Esophagus muscularis mucosa (tissue), 3 donors: ENCODE results near the gene USP22.

Experiments used
- POLR2A ChIP-seq: fragments of 450-650 bp; IDR thresholded peaks from one replicate; pipeline ENCODE4 v1.6.1; 2017; ENCODE audit warnings: antibody characterized with exemption, moderate library complexity, mild to moderate bottlenecking, low read depth
- POLR2AphosphoS5 ChIP-seq, 2 donors: sonication (generic); formaldehyde crosslinking; IDR thresholded peaks; one replicate each; pipeline ENCODE4 v1.6.1; 2017; ENCODE audit warnings: antibody characterized with exemption in 2 of 2
- TF ChIP-seq, protein P1 (sequence below), 3 experiments: fragments of 200-600 bp in 2 of 3; fragments of 450-650 bp in 1 of 3; sonication (generic) in 2 of 3; IDR thresholded peaks; one replicate each; pipeline ENCODE4 v1.5.1; 2017 to 2019; ENCODE audit warnings: antibody characterized with exemption in 3 of 3, mild to moderate bottlenecking in 2 of 3, moderate library complexity in 1 of 3

DNA sequence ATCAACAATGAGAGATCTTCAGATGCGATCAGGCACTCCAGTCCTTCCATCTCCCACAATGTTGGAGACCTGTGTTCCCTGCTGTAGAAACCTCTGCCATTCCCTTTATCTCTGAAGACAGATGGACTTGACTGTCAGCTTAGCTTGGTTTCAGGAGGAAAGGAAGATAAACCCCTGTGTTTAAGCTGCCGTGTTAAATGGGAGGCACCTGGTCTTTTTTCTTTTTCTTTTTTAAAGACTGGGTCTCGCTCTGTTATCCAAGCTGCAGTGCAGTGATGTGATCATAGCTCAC lies 63.1 kb downstream of the USP22 start:
- TF ChIP-seq, protein P1, sequence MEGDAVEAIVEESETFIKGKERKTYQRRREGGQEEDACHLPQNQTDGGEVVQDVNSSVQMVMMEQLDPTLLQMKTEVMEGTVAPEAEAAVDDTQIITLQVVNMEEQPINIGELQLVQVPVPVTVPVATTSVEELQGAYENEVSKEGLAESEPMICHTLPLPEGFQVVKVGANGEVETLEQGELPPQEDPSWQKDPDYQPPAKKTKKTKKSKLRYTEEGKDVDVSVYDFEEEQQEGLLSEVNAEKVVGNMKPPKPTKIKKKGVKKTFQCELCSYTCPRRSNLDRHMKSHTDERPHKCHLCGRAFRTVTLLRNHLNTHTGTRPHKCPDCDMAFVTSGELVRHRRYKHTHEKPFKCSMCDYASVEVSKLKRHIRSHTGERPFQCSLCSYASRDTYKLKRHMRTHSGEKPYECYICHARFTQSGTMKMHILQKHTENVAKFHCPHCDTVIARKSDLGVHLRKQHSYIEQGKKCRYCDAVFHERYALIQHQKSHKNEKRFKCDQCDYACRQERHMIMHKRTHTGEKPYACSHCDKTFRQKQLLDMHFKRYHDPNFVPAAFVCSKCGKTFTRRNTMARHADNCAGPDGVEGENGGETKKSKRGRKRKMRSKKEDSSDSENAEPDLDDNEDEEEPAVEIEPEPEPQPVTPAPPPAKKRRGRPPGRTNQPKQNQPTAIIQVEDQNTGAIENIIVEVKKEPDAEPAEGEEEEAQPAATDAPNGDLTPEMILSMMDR (IDR thresholded peaks at IDR 0.05), result no peak
- no peak for TF ChIP-seq POLR2A
- TF ChIP-seq POLR2AphosphoS5 (IDR thresholded peaks at IDR 0.05), result no peak
